Astrocyte of the spinal cord (primary cell): ENCODE data around the gene SUPT3H.
A peak's percentile ranks its signal among the peaks of the same experiment; 100 is the strongest.

ENCODE experiments used
- DNase-seq: peaks from one replicate; pipeline ENCODE4 v3.0.0; 2011; ENCODE audit warnings: low read depth, low spot score
- H3K4me3 ChIP-seq: 2 replicates; pipeline ENCODE4 v1.5.1; 2011; ENCODE audit warnings: low read depth, mild to moderate bottlenecking, low read length, moderate library complexity
- CTCF ChIP-seq: IDR thresholded peaks from 2 replicates; pipeline ENCODE4 v1.5.1; 2012; ENCODE audit warnings: low read depth, mild to moderate bottlenecking, low read length, inconsistent platforms
- in situ Hi-C: cut with HindIII; loops from 2 replicates; pipeline ENCODE4 v1.10.0; 2017; ENCODE audit warnings: low sequenced_read_pairs

Gene SUPT3H

GRCh38 chr6:45376310-45377042, 1.3 kb downstream of the SUPT3H start:
- in situ Hi-C loops, result no loop called here
- H3K4me3 ChIP-seq, result peak overlapping the region; percentile 74
- no peak for TF ChIP-seq CTCF
- peak; percentile 36 for DNase-seq

DNA sequence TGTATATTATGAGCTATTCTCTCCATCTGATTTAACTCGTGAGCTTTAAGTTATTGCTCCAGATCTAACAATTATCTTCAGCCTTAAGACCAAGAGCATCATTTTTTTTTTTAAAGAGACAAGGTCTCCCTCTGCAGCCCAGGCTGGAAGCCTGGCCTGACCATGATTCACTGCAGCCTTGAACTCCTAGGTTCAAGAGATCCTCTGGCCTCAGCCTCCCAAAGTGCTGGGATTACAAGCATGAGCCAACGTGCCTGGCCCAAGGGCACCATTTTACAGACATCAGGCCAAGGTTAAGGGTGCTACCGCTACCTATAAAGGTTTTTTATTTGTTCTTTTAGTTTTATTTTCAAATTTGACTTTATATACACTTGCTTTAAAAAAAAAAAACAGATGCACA, 2.3 kb downstream of the SUPT3H start:
- in situ Hi-C loops, result no loop called here
- DNase-seq, result no peak
- no peak for TF ChIP-seq CTCF
- no peak overlapping the region for H3K4me3 ChIP-seq

DNA sequence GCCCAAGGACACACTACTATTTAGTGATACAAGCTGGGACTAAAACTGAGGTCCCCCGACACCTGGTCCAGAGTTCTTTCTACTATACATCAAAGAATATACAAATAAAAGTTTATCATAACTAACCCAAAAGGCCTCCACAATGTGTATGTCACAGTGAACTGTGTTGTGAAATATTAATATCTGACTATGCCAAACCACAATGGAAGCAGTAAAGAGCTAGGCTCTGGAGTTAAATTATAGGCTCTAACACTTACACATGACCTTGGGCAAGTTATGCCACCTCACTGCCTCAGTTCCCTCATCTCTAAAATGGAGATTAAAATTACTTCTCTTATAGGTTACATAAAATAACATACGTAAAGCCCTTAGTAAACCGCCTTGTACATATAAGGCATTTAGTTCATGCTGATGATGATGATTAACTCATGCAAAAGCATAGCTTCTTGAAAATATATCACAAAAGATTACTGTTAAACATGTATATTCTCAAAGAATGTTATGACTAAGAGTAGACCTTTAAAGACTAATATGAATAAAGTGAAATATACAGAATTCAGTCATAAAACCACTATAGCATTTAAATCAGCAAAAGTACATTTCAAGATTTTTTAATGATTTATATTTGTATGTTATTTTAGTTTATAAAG, 5.7 kb downstream of the SUPT3H start:
- in situ Hi-C loops, result no loop called here
- no peak for DNase-seq
- no peak for TF ChIP-seq CTCF
- no peak overlapping the region for H3K4me3 ChIP-seq

GRCh38 chr6:45369870-45370269, 7.9 kb downstream of the SUPT3H start:
- in situ Hi-C loops, result no loop called here
- DNase-seq, result peak; percentile 16
- H3K4me3 ChIP-seq, result no peak overlapping the region
- TF ChIP-seq CTCF, result no peak

DNA sequence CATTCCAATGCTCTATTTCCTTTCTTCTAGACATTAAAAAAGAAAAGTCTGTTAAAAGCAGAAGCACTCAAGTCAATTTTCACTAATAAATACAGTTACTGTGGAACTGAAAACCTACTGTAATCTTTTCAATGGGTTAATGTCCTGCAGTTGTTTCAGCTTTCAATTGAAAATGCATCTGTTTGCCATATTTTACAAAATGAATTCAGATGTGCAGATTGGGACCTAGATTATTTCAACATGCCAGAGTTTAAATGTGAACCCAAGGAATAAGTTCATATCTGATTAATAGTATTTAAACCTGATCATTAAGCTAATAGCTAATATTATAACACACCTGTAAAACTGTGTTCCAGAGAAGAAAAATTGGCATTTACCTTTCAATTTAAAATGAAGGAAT, 9.7 kb downstream of the SUPT3H start:
- no peak for DNase-seq
- TF ChIP-seq CTCF, result no peak
- in situ Hi-C loops, result no loop called here
- H3K4me3 ChIP-seq, result no peak overlapping the region

GRCh38 chr6:45366534-45366933, 11.2 kb downstream of the SUPT3H start:
- in situ Hi-C loops, result no loop called here
- no peak overlapping the region for H3K4me3 ChIP-seq
- no peak for TF ChIP-seq CTCF
- DNase-seq, result no peak
